ENCODE measurements around the gene ISG15.

Gene ISG15

DNA sequence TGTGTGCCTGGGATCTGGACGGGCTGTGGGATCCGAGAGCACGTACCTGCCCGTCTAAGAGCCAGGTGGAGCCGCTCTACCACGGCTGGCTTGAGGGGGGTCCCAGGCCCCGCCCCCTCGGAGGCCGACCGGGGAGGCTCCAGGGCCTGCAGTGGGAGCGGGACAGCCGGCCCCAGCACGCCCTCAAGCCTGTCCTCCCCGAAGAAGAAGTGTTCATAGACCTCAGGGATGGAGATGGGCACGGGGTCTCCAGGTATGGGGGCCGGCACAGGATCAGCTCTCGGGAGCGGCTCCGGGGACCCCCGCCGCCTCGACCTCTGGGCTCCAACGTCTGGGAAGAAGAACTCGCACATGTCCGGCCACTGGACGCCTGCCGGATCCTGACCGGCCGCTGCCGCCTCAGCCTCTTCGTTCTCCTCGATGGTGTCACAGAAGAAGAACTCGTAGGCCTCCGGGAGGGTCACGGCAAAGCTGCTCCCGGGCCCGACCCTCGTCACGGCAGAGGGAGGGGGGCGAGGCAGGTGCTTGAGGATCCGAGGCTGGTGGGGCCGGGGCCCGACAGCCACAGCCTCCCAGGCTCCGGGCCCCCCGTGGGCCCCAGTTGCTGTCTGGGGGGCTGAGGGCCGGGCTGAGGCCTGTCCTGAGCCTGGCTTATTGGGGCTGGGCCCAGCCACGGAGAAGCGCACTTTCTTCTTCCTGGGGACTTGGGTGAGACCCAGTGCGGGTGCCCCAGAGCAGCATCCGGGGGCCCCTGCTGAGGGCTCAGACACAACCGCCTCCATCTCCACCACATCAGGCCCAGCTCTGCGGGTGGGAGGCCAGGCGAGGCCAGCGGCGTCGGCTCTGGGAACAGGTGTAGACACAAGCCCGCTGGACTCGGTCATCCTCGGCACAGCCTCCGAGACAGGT is 34.2 kb upstream of the ISG15 start:
- no peak for TF ChIP-seq NFIC (IDR thresholded peaks at IDR 0.05)
- no peak for TF ChIP-seq TAF1 (IDR thresholded peaks at IDR 0.05; ENCODE audit: low read depth)
- no peak for TF ChIP-seq RAD21 (IDR thresholded peaks at IDR 0.05; ENCODE audit: low read depth)
- TF ChIP-seq EP300 (IDR thresholded peaks at IDR 0.05; ENCODE audit: borderline replicate concordance) = no peak
- TF ChIP-seq EGR1 (IDR thresholded peaks at IDR 0.05) = no peak

DNA sequence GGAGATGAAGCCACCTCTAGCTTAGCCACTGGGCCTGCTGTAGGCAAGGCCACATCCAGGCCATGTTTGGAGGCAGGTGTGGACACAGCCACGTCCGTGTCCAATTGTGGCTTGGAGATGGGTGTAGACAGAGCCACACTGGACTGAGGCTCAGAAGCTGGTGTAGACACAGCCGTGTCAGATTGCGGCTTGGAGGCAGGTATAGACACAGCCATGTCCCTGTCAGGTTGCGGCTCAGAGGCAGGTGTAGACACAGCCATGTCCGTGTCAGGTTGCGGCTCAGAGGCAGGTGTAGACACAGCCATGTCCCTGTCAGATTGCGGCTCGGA is 33.6 kb upstream of the ISG15 start:
- no peak for TF ChIP-seq NFIC (IDR thresholded peaks at IDR 0.05)
- TF ChIP-seq CREB1 (IDR thresholded peaks at IDR 0.05; ENCODE audit: low read depth) = no peak
- no peak for TF ChIP-seq YY1 (IDR thresholded peaks at IDR 0.05; ENCODE audit: low read depth)

- TF ChIP-seq YY1 (IDR thresholded peaks at IDR 0.05; ENCODE audit: low read depth) (no peak), RAD21 (IDR thresholded peaks at IDR 0.05; ENCODE audit: low read depth) (no peak), CREB1 (IDR thresholded peaks at IDR 0.05; ENCODE audit: low read depth) (no peak), CEBPB (IDR thresholded peaks at IDR 0.05) (no peak), MAX (IDR thresholded peaks at IDR 0.05) (no peak)
These were observed 33.1 kb upstream of the ISG15 start for GRCh38 chr1:980137-980571.

- no peak for TF ChIP-seq CEBPB (IDR thresholded peaks at IDR 0.05)
- TF ChIP-seq NFIC (IDR thresholded peaks at IDR 0.05) = no peak
- no peak for TF ChIP-seq TEAD4 (IDR thresholded peaks at IDR 0.05)
- TF ChIP-seq TAF1 (IDR thresholded peaks at IDR 0.05; ENCODE audit: low read depth) = no peak
- no peak for TF ChIP-seq ZBTB7A (IDR thresholded peaks at IDR 0.05; ENCODE audit: low read depth)
- TF ChIP-seq EP300 (IDR thresholded peaks at IDR 0.05; ENCODE audit: borderline replicate concordance) = no peak
- no peak for TF ChIP-seq FOXM1 (IDR thresholded peaks at IDR 0.05; ENCODE audit: borderline replicate concordance, low read depth)
- TF ChIP-seq RAD21 (IDR thresholded peaks at IDR 0.05; ENCODE audit: low read depth) = no peak
- no peak for TF ChIP-seq CREB1 (IDR thresholded peaks at IDR 0.05; ENCODE audit: low read depth)
These were observed 32.5 kb upstream of the ISG15 start for GRCh38 chr1:980602-981395.

- peak; percentile 56 for TF ChIP-seq NFIC (IDR thresholded peaks at IDR 0.05)
- 0 out of 2 replicates have a peak, but pooled peaks have one; percentile 13 for TF ChIP-seq ZBTB7A (IDR thresholded peaks at IDR 0.05; ENCODE audit: low read depth)
- no peak for TF ChIP-seq TEAD4 (IDR thresholded peaks at IDR 0.05)
- TF ChIP-seq EGR1 (IDR thresholded peaks at IDR 0.05) = no peak
- 0 out of 2 replicates have a peak, but pooled peaks have one; percentile 26 for TF ChIP-seq TCF12 (IDR thresholded peaks at IDR 0.05; ENCODE audit: low read depth)
These were observed 31.8 kb upstream of the ISG15 start for GRCh38 chr1:981491-981954.

GRCh38 chr1:981955-982558 is 31.2 kb upstream of the ISG15 start, which contains the start of gene PERM1:
TSS of gene PERM1 (minus strand) at chr1:982093. CDS start at chr1:981029, 1,064 bp downstream.
- TF ChIP-seq TAF1 (IDR thresholded peaks at IDR 0.05; ENCODE audit: low read depth) = no peak
- TF ChIP-seq NFIC (IDR thresholded peaks at IDR 0.05) = peak; percentile 34; the same call in 1 of the 2 replicates
- TF ChIP-seq CEBPB (IDR thresholded peaks at IDR 0.05) = no peak
- no peak for TF ChIP-seq ZBTB7A (IDR thresholded peaks at IDR 0.05; ENCODE audit: low read depth)
- TF ChIP-seq TEAD4 (IDR thresholded peaks at IDR 0.05) = 0 out of 2 replicates have a peak, but pooled peaks have one; percentile 40

GRCh38 chr1:982765-983436 is 30.4 kb upstream of the ISG15 start:
- no peak for TF ChIP-seq CREB1 (IDR thresholded peaks at IDR 0.05; ENCODE audit: low read depth)

- TF ChIP-seq RAD21 (IDR thresholded peaks at IDR 0.05; ENCODE audit: low read depth) = peak; percentile 84
- TF ChIP-seq TCF12 (IDR thresholded peaks at IDR 0.05; ENCODE audit: low read depth) = no peak
- TF ChIP-seq ZBTB7A (IDR thresholded peaks at IDR 0.05; ENCODE audit: low read depth) = peak; percentile 77
- no peak for TF ChIP-seq YY1 (IDR thresholded peaks at IDR 0.05; ENCODE audit: low read depth)
- no peak for TF ChIP-seq CEBPB (IDR thresholded peaks at IDR 0.05)
These were observed 29.4 kb upstream of the ISG15 start for GRCh38 chr1:983798-984475.

DNA sequence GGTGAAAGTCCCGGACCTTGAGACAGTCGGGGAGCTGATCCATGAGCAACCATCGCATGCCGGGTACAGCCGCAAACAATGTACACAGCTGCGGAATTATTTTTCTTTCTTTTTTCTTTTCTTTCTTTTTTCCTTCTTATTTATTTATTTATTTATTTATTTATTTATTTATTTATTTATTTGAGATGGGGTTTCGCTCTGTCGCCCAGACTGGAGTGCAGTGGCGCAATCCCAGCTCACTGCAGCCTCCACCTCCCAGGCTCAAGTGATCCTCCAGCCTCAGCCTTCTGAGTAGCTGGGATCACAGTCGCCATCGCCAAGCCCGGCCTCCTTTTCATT is 28.9 kb upstream of the ISG15 start:
- TF ChIP-seq EGR1 (IDR thresholded peaks at IDR 0.05) (no peak), CEBPB (IDR thresholded peaks at IDR 0.05) (no peak)

GRCh38 chr1:985126-985525 is 28.2 kb upstream of the ISG15 start:
- TF ChIP-seq FOXM1 (IDR thresholded peaks at IDR 0.05; ENCODE audit: borderline replicate concordance, low read depth) = no peak
- TF ChIP-seq RAD21 (IDR thresholded peaks at IDR 0.05; ENCODE audit: low read depth) = no peak
- TF ChIP-seq USF1 (IDR thresholded peaks at IDR 0.05) = no peak
- TF ChIP-seq TAF1 (IDR thresholded peaks at IDR 0.05; ENCODE audit: low read depth) = no peak
- no peak for TF ChIP-seq TEAD4 (IDR thresholded peaks at IDR 0.05)
- no peak for TF ChIP-seq ZBTB7A (IDR thresholded peaks at IDR 0.05; ENCODE audit: low read depth)
- TF ChIP-seq EP300 (IDR thresholded peaks at IDR 0.05; ENCODE audit: borderline replicate concordance) = no peak
- no peak for TF ChIP-seq MAX (IDR thresholded peaks at IDR 0.05)
- TF ChIP-seq NFIC (IDR thresholded peaks at IDR 0.05) = no peak
- TF ChIP-seq YY1 (IDR thresholded peaks at IDR 0.05; ENCODE audit: low read depth) = no peak
- no peak for TF ChIP-seq CEBPB (IDR thresholded peaks at IDR 0.05)
- TF ChIP-seq CREB1 (IDR thresholded peaks at IDR 0.05; ENCODE audit: low read depth) = no peak
- TF ChIP-seq, protein P1, sequence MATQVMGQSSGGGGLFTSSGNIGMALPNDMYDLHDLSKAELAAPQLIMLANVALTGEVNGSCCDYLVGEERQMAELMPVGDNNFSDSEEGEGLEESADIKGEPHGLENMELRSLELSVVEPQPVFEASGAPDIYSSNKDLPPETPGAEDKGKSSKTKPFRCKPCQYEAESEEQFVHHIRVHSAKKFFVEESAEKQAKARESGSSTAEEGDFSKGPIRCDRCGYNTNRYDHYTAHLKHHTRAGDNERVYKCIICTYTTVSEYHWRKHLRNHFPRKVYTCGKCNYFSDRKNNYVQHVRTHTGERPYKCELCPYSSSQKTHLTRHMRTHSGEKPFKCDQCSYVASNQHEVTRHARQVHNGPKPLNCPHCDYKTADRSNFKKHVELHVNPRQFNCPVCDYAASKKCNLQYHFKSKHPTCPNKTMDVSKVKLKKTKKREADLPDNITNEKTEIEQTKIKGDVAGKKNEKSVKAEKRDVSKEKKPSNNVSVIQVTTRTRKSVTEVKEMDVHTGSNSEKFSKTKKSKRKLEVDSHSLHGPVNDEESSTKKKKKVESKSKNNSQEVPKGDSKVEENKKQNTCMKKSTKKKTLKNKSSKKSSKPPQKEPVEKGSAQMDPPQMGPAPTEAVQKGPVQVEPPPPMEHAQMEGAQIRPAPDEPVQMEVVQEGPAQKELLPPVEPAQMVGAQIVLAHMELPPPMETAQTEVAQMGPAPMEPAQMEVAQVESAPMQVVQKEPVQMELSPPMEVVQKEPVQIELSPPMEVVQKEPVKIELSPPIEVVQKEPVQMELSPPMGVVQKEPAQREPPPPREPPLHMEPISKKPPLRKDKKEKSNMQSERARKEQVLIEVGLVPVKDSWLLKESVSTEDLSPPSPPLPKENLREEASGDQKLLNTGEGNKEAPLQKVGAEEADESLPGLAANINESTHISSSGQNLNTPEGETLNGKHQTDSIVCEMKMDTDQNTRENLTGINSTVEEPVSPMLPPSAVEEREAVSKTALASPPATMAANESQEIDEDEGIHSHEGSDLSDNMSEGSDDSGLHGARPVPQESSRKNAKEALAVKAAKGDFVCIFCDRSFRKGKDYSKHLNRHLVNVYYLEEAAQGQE (IDR thresholded peaks at IDR 0.05; ENCODE audit: low read depth) = no peak
- TF ChIP-seq TCF12 (IDR thresholded peaks at IDR 0.05; ENCODE audit: low read depth) = no peak

Measured in Ishikawa (cell line).